ENCODE measurements around the gene TEX52. TPM values are rescaled to one million over a fixed set of nuclear protein-coding genes. Genes with fewer than 3 reads are reported as not detected.
"Not testable (repeated sequence)": the region's sequence is repeated elsewhere in the genome, so short reads cannot be mapped to it uniquely, and the experiment has no call there.

Gene TEX52
- total RNA-seq, 2 experiments from 2014 or later: 0.34 TPM; not detected in 1

DNA sequence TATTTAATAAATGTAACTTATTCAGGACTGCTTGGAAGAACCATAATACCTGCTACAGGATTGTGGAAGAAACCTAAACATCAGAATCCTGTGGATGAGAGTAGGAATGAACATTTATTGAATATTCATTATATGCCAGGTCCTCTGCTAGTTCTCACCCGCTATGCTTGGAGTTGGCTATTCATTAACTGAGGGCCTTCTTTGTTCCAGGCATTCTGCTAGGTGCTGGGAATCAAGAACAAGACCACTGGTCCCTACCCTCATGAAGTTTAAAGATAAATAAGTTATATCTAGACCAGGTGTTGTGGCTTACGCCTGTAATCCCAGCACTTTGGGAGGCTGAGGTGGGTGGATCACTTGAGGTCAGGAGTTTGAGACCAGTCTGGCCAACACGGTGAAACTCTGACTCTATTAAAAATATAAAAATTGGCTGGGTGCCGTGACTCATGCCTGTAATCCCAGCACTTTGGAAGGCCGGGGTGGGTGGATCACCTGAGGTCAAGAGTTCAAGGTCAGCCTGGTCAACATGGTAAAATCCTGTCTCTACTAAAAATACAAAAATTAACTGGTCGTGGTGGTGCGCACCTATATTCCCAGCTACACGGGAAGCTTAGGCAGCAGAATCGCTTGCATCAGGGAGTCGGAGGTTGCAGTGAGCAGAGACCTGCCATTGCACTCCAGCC is 30.1 kb upstream of the TEX52 start:
- DNase-seq (no peak), ATAC-seq (ENCODE audit: low read depth) (no peak)
- Mint-ChIP-seq H3K9me3 (no peaks in the 10 kb centered on the region), H3K4me3 (no peak overlapping the region), H3K4me1 (peaks cover 31% of the 10 kb centered on the region), H3K36me3 (peaks cover 17% of the 10 kb centered on the region), H3K27me3 (no peaks in the 10 kb centered on the region), H3K27ac (no peak overlapping the region)
- POLR2A ChIA-PET: interaction anchor here (1.2 to 1.4 kb wide), 2 partner anchors 9 to 10 kb away, joined by 5 to 7 read pairs; partner anchors contain the start of genes FOXM1 and RHNO1

GRCh38 chr12:2884810-2885209 is 28.0 kb upstream of the TEX52 start:
- DNase-seq: no peak
- H3K27ac Mint-ChIP-seq: no peak overlapping the region
- H3K4me3 Mint-ChIP-seq: no peak overlapping the region
- no peak for ATAC-seq (ENCODE audit: low read depth)
- H3K36me3 Mint-ChIP-seq: peaks cover 25% of the 10 kb centered on the region
- no peaks in the 10 kb centered on the region for H3K27me3 Mint-ChIP-seq
- peaks cover 26% of the 10 kb centered on the region for H3K4me1 Mint-ChIP-seq
- H3K9me3 Mint-ChIP-seq: no peaks in the 10 kb centered on the region
- POLR2A ChIA-PET: interaction anchor here (0.7 to 1.2 kb wide), 2 partner anchors 8 to 1762 kb away, joined by 5 to 7 read pairs; partner anchors contain the start of genes FOXM1 and RHNO1

DNA sequence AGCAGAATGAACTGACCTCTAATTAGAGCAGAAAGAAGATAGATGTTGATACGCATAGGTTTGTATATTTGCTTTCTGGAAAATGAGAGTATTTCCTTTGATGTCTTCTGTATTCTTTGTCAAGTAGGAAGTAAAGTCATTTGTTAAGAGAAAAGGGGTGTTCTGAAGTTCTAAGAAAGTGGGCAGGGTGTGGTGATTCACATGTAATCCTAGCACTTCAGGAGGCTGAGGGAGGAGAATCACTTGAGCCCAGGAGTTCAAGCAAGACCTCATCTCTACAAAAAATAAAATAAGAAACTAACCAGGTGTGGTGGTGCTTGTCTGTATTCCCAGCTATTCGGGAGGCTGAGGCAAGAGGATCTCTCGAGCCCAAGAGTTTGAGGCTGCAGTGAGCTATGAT is 23.0 kb upstream of the TEX52 start:
- H3K9me3 Mint-ChIP-seq: no peaks in the 10 kb centered on the region
- POLR2A ChIA-PET: interaction anchor here (1.2 to 3.4 kb wide), 2 partner anchors 11 to 25 kb away, joined by 3 to 18 read pairs; partner anchors contain the start of gene TULP3
- DNase-seq: no peak
- H3K27ac Mint-ChIP-seq: peak overlapping the region; percentile 82
- peak; percentile 41 for ATAC-seq (ENCODE audit: low read depth)
- H3K36me3 Mint-ChIP-seq: peaks cover 33% of the 10 kb centered on the region
- peaks cover 37% of the 10 kb centered on the region for H3K4me1 Mint-ChIP-seq
- H3K27me3 Mint-ChIP-seq: no peaks in the 10 kb centered on the region
- H3K4me3 Mint-ChIP-seq: peak overlapping the region; percentile 74

DNA sequence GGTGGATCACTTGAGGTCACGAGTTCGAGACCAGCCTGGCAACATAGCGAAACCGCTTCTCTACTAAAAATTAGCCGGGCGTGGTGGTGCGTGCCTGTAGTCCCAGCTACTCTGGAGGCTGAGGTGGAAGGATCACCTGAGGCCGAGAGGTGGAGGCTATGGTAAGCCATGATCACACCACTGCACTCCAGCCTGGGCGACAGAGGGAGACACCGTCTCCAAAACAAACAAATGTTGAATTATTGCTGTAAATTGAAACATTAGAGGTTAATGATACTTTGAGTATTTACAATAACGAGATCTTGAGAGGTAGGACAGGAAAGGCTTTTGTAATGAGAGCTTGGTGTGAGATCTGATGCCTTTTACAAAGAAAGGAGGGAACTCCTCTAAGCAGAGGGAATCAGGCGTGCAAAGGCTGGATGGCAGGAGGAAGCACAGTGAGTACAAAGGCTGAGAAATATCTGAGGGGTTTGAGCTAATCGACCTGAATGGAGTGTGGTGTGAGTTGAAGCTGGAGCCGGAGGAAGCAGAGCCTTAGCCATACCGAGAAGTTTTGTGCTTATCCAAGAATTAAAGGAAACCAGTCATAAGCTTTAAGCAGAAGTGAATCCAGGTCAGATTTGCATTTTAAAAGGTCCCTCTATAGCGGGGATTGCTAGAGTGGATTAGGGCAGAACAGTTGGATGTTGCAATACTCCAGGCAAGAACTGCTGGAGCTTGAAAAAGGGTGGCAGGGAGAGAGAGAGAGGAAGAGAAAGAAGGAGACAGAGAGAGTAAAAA is 21.3 kb upstream of the TEX52 start:
- POLR2A ChIA-PET: interaction anchor here (1.0 to 3.4 kb wide), 6 partner anchors 7 to 83 kb away, joined by 3 to 18 read pairs (median 10); partner anchors contain the start of genes FKBP4 and TULP3
- peak overlapping the region; percentile 96 for H3K27ac Mint-ChIP-seq
- DNase-seq (no peak), ATAC-seq (ENCODE audit: low read depth) (no peak)
- H3K36me3 Mint-ChIP-seq: peaks cover 34% of the 10 kb centered on the region
- no peaks in the 10 kb centered on the region for H3K27me3 Mint-ChIP-seq
- H3K4me1 Mint-ChIP-seq: peaks cover 32% of the 10 kb centered on the region
- peak overlapping the region; percentile 98 for H3K4me3 Mint-ChIP-seq
- H3K9me3 Mint-ChIP-seq: no peaks in the 10 kb centered on the region

- Mint-ChIP-seq H3K27ac (peak within 1 kb of the TSS; percentile 96), H3K4me1 (peaks cover 28% of the 10 kb centered on the region), H3K9me3 (no peaks in the 10 kb centered on the region), H3K4me3 (peak within 1 kb of the TSS; percentile 98), H3K36me3 (peaks cover 34% of the 10 kb centered on the region), H3K27me3 (no peaks in the 10 kb centered on the region)
- POLR2A ChIA-PET: interaction anchor here (0.8 to 2.3 kb wide), 13 partner anchors 8 to 186 kb away, joined by 3 to 12 read pairs (median 5); partner anchors contain the start of genes FKBP4 and TULP3
- DNase-seq (peak; percentile 92), ATAC-seq (ENCODE audit: low read depth) (peak; percentile 77)
Observed at GRCh38 chr12:2877047-2877952, 20.5 kb upstream of the TEX52 start, which contains the start of the genes FOXM1 and RHNO1. Gene FOXM1 (minus strand): TSS chr12:2877174. CDS start chr12:2874478, 2,696 bp downstream. Gene RHNO1 (plus strand): TSS chr12:2877223. CDS start chr12:2885367, 8,144 bp downstream.

GRCh38 chr12:2876431-2877046 is 19.7 kb upstream of the TEX52 start:
- peaks cover 37% of the 10 kb centered on the region for H3K36me3 Mint-ChIP-seq
- H3K4me1 Mint-ChIP-seq: peaks cover 28% of the 10 kb centered on the region
- H3K4me3 Mint-ChIP-seq: peak overlapping the region; percentile 97
- H3K9me3 Mint-ChIP-seq: no peaks in the 10 kb centered on the region
- peak; percentile 64 for ATAC-seq (ENCODE audit: low read depth)
- DNase-seq: no peak
- POLR2A ChIA-PET: interaction anchor here (0.8 to 2.3 kb wide), 13 partner anchors 9 to 185 kb away, joined by 3 to 12 read pairs (median 5); partner anchors contain the start of genes FKBP4 and TULP3
- H3K27ac Mint-ChIP-seq: peak overlapping the region; percentile 90
- H3K27me3 Mint-ChIP-seq: no peaks in the 10 kb centered on the region

DNA sequence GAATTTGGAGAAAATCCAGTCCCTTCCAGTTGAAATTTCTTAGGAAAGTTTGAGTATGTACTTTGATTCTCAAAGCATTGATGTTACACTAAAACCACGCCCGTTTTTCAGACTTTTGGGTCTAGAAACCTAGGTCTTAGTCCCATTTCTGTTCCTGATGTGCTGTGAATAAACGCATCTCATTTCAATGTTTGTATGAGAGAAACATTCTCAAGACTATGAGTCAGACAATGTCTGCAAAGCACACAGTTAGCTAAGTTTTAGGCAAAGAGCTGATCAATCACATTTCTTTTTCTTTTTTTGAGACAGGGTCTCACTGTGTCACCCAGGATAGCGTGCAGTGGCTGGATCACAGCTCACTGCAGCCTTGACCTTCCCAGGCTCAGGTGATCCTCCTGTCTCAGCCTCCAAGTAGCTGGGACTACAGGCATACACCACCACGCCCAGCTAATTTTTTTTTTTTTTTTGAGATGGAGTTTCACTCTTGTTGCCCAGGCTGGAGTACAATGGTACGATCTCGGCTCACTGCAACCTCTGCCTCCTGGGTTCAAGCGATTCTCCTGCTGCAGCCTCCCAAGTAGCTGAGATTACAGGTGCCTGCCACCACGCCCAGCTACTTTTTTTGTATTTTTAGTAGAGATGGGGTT is 12.3 kb upstream of the TEX52 start:
- not testable (repeated sequence) for ATAC-seq (ENCODE audit: low read depth)

DNA sequence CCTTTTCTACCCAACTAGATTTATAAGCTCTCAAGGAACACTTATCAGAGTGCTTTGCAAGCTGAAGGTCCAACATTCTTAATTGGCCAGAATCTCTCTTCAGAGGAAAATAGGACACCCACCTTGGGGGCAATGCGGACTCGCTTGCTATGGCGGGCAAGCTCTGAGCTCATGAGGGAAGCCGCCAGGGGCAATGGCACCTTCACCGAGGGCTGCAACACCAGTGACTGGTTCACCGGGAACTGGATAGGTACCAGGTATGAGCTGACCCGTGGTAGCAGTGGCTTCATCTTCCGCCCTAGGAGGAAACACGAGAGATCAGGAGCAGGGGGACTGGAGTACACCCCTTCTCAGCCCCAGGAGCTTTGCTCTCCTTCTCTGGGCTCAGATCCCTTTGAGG is 7.4 kb upstream of the TEX52 start:
- no peaks in the 10 kb centered on the region for H3K9me3 Mint-ChIP-seq
- ATAC-seq (ENCODE audit: low read depth) (no peak), DNase-seq (no peak)
- H3K27me3 Mint-ChIP-seq: no peaks in the 10 kb centered on the region
- POLR2A ChIA-PET: interaction anchor here (0.7 to 1.5 kb wide), 2 partner anchors 11 to 12 kb away, joined by 3 to 5 read pairs; partner anchors contain the start of gene FOXM1
- H3K27ac Mint-ChIP-seq: no peak overlapping the region
- no peaks in the 10 kb centered on the region for H3K4me1 Mint-ChIP-seq
- H3K4me3 Mint-ChIP-seq: no peak overlapping the region
- H3K36me3 Mint-ChIP-seq: peaks cover 48% of the 10 kb centered on the region

More for the DNA sequence above, 12.3 kb upstream of the TEX52 start:
- DNase-seq, H3K27me3 Mint-ChIP-seq, H3K27ac Mint-ChIP-seq, H3K9me3 Mint-ChIP-seq, POLR2A ChIA-PET, H3K4me3 Mint-ChIP-seq, H3K4me1 Mint-ChIP-seq: not testable (repeated sequence)
- H3K36me3 Mint-ChIP-seq: peaks cover 31% of the 10 kb centered on the region

GRCh38 chr12:2863402-2863801 is 6.6 kb upstream of the TEX52 start:
- not testable (repeated sequence) for H3K4me1 Mint-ChIP-seq; H3K27ac Mint-ChIP-seq; H3K4me3 Mint-ChIP-seq; H3K9me3 Mint-ChIP-seq; H3K27me3 Mint-ChIP-seq; DNase-seq; ATAC-seq (ENCODE audit: low read depth)
- H3K36me3 Mint-ChIP-seq: peaks cover 49% of the 10 kb centered on the region
- POLR2A ChIA-PET: interaction anchor here (1.2 to 1.5 kb wide), 3 partner anchors 11 to 14 kb away, joined by 3 to 8 read pairs (median 5); partner anchors contain the start of genes FOXM1 and RHNO1

DNA sequence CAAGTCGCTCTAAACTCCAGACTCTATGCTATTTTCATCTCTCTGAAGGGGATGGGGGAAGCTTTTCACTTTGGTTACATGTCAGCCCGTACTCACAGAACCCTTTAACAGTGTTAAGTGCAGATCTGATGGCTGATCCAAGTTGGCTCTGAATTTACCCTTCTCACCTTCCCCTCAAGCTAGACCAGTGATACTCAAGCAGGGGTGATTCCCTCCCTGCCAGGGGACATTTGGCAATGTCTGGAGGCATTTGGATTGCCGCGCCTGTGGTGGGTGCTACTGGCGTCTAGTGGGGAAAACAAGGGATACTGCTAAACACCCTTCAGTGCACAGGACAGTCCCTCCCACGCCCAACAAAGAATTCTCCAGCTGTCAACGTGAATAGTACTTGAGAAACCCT is 6.0 kb upstream of the TEX52 start:
- Mint-ChIP-seq H3K27ac (no peak overlapping the region), H3K4me3 (no peak overlapping the region), H3K4me1 (no peaks in the 10 kb centered on the region), H3K9me3 (no peaks in the 10 kb centered on the region), H3K36me3 (peaks cover 47% of the 10 kb centered on the region), H3K27me3 (no peaks in the 10 kb centered on the region)
- ATAC-seq (ENCODE audit: low read depth) (no peak), DNase-seq (no peak)
- POLR2A ChIA-PET: interaction anchor here (1.2 kb wide), 2 partner anchors 11 to 14 kb away, joined by 3 to 8 read pairs; partner anchors contain the start of genes FOXM1 and RHNO1

DNA sequence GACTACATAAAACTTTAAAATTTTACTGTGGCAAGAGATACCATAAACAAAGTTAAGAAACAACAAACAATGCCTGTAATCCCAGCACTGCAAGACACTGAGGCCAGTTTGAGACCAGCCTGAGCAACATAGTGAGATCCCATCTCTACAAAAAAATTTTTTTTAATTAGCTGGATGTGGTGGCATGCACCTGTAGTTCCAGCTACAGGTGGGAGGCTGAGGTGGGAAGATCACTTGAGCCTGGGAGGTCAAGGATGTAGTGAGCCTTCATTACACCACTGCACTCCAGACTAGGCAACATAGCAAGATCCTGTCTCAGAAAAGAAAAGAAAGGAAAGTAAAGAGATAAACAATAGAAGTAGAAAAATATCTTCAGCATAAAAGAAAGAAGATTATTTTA is 3.3 kb upstream of the TEX52 start:
- DNase-seq (no peak), ATAC-seq (ENCODE audit: low read depth) (no peak)
- Mint-ChIP-seq H3K27ac (no peak overlapping the region), H3K36me3 (peaks cover 36% of the 10 kb centered on the region), H3K4me1 (peaks cover 2% of the 10 kb centered on the region), H3K27me3 (no peaks in the 10 kb centered on the region), H3K9me3 (no peaks in the 10 kb centered on the region), H3K4me3 (no peak overlapping the region)
- POLR2A ChIA-PET: no interaction called here
